Right kidney (tissue), 1 donor: ENCODE measurements around the gene SIRT7.

ENCODE experiments used
- DNase-seq: peaks from one replicate; pipeline ENCODE4 v3.0.0-alpha.2; 2016

SIRT7 gene

DNA sequence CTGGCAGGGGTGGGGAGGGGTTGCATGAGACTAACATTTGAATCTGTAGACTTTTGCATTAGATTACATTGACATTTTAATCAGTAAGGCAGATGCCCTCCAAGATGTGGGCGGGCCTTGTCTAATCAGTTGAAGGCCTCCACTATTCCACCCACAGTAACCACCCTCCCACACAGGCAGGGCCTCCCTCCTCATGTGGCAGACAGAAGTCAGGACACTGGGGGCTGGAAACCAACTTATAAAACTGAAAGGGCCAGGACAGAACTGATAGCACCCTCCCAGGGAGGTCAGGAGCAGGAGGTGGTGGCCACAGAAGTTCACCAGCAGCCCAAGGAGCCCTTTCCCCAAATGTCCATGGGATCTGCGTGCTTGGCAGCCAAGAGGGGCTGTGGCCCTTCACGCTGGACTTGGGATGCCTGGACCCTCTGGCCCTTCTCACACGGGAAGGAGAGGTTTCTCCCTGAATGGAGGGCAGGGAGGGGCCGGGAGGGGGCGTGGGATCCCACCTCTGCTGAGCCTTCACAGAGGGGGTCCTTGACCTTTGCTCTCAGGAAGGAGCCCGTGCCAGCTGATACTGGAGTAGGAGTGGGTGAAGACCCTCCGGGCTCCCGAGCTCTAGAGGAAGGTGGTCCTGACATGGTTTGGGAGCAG is 14.5 kb upstream of the SIRT7 start:
- DNase-seq: no peak

DNA sequence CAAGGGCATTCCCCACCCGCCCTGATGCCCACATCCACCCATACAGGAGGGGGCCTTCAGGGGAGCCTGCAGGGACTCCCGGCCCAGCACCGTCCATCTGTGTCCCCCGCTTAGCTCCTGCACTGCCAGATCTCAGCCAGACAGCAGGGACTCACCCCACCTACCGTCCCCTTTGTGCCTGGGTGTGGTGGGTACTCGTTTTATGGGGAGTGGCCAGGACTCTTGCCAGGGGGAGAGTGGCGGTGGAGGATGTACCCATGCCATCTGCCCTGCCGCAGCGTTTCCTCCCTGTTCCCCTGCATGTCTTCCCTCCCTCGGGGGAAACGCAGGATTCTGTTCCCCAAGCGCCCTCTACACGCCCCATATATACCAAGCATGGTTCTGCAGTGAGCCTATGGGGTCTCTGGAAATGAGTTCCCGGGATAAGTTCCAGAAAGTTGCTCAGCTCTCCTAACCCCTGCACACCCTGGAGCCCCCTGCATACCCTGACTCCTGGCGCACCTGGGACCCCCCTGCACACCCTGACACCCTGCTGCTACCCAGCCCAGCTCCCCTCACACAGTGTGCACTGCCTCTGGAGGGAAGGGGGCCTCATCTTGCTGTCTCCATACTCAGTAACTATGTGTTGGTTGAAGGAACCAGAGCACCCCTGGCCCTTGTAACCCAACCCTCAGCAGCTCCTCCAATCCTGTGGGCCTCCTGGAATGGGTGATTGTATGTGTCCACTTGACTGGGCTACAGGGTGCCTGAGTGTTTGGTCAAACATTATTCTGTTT is 13.8 kb upstream of the SIRT7 start:
- DNase-seq: no peak

DNA sequence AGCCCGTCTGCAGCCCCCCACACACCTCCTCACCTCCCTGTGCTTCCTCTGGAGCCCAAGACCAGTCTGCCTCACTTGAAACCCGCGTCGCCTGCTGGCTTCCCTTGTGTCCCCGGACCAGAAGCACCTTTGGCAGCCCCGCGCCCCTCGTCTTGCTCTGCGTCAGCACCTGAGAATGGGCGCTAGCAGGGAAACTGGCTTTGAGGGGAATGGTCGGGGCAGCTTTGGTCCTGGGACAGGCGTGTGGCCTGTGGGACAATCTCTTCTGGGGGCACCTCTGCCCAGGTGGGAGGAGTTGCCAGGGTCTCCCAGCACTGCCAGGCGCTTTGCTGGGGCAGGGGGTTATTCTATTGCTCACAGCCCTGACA is 13.2 kb upstream of the SIRT7 start:
- no peak for DNase-seq

DNA sequence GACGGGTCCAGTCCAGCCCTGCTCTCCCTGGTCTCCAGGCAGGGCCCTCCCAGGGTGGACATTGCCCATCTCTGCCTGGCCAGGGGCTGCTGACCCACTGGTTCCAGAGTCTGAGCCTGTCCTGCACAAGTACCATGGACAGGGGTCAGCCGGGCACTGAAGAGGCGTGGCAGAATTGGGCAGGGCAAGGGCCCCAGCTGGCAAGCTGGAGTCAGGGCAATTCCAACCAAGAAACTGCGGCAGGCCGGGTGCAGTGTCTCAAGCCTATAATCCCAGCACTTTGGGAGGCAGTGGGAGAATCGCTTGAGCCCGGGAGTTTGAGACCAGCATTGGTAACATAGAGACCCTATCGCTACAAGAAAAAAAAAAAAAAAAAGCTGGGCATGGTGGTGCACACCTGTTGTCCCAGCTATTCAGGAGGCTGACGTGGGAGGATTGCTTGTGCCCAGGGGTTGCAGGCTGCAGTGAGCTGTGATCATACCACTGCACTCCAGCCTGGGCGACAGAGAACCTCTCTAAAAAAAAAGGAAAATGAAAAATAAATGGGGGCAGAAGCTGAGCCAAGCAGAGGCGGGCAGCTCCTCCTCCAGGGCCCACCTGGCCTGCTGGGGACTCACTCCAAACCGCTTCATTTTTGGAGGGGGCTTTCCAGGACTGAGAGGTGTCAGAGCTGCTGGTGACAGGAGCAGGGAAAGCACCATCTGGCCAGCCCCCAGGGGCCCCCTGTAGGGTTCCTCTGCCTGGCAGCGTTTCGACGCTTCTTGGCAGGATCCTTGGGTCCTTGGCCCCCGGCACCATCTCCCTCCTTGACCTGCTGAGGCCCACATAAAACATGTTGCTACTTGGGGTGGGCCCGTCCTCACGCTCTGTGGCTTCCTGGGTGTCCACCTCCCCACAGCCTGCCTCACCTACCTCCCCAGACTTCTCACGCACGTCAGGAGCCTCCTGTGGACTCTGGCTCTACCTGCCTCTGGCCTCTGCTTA is 12.5 kb upstream of the SIRT7 start:
- DNase-seq: no peak

DNA sequence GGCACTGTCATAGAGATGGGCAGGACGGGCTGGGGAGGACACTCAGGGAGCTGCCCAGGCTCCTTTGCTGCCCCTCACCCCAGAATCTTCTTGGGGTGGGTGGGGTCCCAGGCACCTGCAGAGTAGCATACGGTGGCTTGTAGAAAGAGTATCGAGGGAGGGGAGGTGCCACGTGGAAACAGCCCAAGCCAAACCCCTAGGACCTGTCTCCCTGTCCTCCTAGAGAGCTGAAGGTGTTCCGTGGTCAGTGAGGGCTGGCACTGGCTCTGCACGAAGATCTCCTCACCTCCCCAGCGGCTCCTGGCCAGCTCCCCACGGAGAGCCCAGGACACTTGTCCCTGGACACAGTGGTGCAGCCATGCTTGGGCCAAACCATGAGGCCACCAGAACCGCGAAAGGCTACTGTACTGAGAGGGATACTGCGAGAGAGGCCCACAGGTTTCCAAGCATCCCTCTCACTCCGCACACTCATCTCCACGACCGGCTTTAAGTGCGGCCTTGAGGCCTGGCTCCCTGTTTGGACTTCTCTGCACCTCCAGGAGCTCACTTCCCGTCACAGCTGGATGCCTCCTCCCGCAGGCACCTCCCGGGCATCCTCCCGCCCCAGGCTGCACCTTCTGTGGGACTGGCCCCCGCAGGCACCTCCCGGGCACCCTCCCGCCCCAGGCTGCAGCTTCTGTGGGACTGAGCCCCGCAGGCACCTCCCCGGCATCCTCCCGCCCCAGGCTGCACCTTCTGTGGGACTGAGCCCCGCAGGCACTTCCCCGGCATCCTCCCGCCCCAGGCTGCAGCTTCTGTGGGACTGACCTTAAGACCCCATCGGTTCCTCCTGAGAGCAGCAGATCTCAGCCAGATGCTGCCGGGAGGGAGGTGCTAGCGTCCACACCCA is 11.5 kb upstream of the SIRT7 start:
- no peak for DNase-seq

DNA sequence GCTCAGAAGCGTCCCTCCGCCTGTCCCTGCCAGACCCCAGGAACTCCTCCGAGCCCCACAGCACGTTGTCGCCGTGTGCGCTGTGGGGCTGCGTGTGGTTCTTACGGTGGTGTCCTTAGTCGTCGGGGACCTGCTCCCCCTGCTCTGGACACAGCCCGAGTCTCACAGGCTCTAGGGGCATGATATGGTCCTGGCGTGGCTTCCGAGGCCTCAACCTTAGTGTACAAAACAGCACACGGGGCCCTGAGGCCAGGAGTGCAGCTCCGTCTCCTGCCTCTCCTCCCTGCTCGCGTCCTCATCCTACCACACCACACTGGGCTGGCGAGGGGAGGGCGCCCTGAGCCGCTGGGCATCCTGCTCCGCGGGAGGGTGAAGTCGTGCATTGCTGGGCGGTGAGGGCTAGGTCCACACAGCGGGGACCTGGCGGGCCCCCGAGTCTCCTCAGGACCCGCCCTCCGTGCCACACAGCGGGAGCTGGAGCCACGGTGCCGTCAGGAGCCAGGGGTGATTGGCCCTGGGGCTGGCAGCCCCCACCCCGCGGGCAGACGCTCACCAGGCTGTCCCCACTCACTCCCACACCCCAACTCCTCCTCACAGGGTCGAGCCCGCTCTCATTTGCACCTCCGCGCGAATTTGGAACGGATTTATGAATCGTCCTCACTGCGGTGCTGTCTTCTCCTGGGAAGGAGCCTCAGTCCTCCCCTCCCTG is 10.7 kb upstream of the SIRT7 start:
- peak; percentile 61 for DNase-seq

DNA sequence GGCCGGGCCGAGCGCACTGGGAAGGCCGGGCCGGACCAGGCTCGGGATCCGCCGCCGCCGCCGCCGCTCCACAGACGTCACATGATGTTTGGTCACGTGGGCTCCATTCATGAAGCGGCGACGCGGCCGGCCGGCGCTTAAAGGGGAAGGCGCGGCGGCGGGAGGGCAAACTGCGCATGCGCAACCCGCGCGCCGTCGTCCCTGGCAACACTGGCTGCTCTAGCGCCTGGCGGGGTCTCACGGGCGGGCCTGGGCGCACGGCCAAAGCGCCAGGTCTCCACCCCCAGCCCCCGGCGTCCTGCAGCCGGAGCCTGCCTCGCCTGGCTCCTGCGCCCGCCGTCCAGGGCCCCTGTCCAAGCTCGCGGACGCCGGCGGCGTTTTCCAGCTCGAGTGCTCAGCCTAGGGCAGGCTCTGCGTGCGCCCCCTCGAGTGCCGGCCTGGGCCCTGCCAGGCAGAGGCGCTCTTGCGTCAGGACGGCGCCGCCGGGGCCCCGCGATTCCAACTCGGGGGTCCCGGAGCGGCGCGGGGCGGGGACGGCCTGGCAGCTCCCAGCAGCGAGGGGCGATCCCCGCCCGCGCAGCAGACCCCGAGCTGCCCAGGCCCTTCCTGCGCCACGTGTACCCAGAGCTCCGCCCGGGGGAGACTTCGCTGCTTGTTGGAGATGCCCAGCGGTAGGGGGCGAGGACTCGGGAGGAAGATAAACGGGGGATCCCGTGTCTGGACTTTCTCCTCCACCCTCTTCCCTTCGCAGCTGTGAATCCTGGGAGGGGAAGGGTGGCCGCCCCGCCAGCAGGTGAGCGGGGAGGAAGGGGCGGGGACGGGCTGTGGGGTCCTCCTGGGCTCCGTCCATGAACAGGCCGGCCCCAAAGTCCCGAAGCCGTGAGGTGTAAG is 9.9 kb upstream of the SIRT7 start, which contains the start of gene MAFG:
TSS of gene MAFG (minus strand) at position 83 of the 891 bp plus-strand sequence. CDS start 4,550 bp downstream, outside the sequence.
- peak; percentile 98 for DNase-seq

DNA sequence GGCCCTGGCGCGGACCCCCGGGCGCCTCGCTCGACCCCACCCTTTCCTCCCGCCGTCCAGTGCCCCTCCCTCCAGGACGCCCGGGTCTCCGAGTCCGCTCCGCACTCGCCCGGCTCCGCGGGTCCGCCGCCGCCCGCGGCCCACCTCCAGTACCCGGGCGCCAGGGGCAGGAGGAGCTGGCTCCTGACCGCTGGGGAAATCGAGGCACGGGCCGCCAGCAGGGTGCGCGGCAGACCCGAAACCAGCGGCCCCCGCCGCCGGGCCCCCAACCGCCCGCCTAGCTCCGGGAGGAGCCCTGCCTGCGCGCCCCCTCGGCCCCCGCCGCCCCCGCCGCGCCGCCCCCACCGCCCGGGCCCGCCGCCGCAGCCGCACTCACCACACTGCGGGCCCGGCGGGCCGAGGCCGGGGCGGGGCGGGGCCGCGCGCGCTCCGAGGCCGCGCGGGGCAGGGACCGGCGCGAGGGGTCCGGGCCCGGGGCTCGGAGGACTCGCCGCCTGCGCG is 9.2 kb upstream of the SIRT7 start:
- no peak for DNase-seq

DNA sequence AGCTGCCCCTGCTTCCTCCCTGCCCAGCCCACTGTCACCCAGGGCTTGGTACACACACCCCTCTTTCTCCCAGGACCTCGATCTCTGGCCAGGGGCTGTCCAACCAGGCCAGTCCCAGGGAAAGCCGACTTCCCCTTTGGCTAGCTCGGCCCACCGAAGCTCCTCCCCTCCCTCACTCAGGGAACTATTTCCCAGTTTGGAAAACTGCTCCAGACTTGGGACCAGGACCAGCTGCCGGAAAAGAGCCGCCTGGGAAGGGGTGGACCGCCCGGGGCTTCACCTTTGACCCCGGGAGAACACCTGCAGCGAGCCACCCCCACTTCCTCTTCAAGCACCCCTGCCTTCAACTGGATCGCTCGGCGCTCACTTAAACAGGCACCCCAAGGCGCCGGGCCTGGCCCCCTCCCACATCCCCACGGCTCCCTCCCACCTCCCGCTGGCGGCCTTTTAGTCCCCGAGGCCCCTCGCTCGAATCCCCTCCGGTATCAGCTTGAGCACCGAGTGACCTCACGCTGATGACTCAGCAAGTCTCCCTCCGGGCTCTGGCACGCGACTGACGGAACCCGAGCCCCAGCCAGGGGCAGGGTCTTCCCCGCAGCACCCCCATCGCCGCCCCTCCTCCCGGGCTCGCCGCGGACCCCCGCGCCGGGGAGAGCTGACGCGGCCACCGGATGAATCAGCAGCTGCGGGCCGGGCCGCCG is 8.6 kb upstream of the SIRT7 start:
- DNase-seq: peak; percentile 54

DNA sequence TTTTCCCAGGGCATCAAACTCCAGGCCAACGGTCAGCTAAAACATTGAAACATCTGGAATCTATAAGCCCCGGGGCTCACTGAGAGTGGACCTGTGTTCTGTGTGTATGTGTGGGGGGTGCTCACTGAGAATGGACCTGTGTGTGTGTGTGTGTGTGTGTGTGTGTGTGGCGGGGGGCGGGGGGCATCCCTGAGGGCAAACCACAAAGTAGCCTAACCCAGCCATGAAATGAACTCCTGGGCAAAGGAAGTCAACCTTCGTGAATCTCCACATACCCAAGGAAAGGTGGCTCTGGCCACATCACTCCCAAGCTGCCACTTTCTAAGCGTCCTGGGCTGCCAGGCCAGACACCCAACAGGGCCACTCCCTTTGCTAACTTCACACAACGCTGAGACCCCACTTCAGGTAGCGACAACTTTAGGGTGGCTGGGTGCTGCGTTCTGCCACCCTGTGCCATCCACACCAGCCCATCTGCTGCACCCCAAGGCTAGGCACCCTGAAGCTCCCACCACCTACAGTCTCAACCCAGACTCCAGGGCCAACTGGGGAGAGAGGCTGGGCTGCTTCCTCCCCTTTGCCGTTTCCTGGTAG is 8.0 kb upstream of the SIRT7 start:
- no peak for DNase-seq

DNA sequence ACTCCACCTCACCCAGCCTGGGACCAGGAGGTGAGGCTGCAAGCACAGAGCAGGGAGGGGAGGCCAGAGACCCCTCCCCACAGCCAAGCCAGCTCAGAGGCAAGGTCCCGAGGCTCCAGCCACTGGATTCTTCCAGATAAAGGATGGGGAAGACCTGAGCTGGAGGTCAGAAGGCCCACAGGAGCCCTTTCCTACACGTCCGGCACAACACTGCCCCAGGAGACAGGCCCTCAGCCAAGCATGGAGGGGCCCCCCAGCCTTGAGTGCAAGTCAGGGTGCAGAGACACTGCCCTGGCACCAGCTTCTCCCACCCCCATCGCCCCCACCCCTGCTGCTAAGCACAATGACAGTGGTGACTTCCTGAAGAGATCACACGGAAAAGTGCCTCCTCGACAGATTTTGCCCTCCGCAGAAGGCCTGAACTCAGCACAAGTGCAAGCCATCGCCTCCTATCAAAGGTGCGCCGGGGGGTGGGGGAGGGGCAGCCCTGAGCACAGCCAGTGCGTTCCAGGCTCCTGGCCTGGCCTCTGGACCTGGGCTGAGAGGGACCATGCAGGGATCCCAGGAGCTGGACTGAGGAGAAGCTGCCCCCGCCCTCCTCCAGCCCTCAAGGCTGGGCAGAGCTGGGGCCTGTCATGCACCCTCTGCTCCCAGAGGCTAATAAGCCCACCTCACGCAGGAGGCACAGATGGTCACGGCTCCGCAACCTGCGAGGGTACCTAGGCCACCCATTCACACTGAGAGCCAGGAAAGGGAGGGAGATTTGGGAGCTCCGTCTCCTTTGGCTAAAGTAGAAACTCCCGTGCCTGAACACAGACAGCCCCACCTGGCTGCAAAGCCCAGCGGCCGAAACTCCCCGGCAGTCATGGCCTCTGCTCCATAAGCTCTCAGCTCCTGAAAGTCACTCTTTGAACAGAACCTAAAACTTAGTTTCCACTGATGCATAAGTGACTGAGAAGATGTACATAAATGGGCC is 6.9 kb upstream of the SIRT7 start:
- no peak for DNase-seq

DNA sequence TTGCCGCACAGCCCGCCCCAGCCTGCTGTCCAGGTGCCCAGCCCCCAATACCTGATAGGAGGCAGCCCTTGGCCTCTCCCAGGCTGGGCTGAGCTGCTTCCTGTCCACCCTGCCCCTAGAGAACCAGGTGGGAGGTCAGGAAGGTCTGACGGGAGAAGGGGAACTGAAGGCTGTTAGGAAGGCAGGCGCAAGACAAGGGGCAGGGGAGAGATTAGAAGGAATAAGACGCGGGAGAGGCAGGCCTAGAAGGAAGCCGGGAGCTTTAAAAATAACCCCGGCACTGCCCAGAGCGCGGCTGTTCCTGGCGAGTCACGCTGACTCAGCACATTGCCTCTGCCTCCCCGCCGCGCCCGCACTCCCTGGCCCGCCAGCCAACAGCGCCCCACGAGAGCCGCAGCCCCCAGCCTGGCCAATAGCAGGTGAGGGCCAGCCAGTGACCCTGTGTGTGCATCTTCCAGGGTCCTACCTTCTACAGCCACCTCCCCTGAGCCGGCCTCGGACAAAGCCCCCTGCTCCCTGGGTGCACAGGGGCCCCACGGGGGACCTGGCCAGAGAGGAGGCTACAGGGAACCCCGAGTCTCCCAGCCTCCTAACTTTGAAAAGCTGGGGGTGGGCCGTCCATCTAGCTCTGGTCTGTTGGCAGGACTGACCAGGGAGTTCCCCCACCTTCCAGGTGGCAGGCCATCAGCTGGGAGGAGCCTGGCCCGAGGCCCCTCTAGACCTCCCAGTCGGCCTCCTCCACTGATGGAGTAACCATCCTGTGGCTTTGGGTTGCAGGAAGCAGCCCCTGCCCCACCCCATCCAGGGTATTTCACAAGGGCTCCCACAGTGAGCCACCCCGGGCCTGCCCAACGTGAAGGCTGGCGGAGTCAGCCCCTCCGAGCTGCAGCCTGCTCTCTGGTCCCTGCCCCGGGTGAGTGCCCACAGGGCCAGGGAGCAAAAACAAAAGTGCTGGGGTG is 5.6 kb upstream of the SIRT7 start:
- DNase-seq: no peak

DNA sequence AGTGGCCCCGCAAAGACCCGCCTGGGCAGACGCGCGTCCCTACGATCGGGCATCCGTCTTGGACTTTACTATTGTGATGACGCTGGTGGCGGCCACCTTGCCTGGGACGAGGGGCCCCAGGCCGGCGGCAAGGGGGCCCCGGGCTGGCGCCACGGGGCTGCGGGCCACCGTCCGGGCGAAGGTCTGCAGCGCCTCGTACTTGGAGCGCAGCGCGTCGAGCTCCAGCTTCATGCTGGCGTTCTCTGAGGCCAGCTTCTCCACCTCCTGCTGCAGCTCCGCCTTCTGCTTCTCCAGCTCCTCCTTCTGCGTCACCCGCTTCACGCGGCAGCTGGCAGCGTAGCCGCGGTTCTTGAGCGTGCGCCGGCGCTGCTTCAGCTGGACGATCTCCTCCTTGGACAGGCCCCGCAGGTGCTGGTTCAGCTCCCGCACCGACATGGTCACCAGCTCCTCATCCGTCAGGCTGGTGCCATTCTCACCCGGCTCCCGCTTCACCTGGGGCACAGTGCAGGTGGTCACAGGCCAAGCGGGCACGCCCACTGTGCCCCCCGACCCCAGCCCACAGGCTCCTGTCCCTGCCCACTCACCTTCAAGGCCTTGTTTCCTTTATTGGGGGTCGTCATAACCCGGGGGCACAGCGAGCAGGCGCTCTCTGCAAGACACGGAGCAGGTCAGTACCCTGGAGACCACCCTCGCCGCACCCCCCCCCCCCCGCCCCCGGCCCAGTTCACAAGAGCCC is 4.8 kb upstream of the SIRT7 start:
- DNase-seq: no peak

DNA sequence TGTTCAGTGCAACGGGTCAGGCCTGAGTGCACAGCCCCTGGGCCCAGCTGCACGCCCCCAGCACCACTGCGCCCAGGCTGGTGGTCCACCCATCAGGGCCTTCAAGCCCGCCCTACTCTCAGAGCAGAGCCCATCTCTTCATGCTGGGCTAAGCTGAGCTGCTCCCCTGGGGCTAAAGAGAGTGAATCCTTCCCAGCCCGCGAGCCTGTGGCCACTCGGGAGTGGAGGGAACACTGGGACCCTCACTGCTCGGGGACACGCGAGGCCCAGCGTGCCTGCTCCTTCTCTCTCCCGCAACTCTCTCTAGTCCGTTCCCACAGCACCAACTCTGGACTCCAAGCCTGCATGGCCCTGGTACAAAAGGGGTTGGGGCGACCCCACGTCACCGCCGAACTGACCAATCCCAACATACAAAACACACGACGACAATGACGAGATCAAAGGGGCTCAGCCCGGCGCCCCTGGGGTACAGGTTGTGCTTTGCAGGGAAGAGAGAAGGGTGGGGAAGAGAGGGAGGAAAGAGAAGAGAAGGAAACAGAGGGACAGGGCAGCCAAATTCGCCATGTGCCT is 4.1 kb upstream of the SIRT7 start:
- no peak for DNase-seq

DNA sequence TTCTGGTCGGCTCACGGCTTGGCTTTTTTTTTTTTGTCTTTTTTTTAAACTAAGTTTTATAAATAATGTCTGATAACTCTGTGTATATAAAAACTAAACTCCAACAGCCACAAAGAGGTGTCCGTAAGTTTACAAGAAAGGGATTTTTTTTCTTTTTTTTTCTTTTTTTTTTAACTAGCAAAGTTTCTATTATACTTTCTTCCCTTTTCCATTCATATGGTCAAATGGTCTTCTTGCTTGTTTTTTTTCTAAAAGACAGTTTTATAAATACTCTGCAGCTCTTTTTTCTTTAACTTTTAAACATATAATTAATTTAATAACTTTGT is 3.5 kb upstream of the SIRT7 start:
- DNase-seq: no peak
